PC-9 (cell line): ENCODE data around the gene EFHC1.

ENCODE experiments used
- CTCF ChIP-seq: fragments of 200-600 bp; sonication (generic); conservative IDR thresholded peaks from 2 replicates; pipeline ENCODE4 v1.6.1; 2017; ENCODE audit warnings: mixed run types, antibody characterized with exemption, mild to moderate bottlenecking, moderate library complexity
- EZH2 ChIP-seq: fragments of 200-600 bp; sonication (generic); IDR thresholded peaks from 2 replicates; pipeline ENCODE4 v1.8.0; 2017; ENCODE audit warnings: antibody characterized with exemption, low read depth

- TF ChIP-seq EZH2 (no peak), CTCF (no peak)
Observed at GRCh38 chr6:52489881-52490280, 69.7 kb downstream of the EFHC1 start.
